ENCODE results near the gene CIC.

DNA sequence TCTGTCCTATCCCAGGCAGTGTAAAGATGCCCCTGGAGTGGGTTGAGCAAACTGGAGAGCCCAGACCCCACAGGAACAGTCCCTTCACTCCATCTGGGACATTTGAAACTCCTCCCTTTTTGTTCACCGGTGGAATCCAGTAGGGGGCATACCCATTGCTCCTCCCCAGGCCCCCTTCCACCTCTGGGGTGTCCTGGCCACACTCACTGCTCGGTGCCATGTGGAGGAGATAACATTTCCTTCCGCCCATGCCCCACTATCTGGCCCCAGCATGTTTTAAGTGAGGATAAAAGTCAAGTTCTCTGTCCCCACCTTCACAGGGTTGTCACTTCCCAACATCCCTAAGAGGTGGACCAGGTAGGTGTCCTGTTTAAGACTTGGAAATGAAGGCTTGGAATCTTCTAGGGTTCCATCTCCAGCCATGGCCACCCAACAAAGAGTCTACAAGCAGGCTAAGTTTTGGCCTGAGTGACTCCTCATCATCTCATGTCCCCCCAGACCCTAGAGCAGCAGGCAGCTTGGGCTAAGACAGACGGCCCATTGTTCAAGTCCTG is 39.7 kb upstream of the CIC start:
- TF ChIP-seq, protein P1, sequence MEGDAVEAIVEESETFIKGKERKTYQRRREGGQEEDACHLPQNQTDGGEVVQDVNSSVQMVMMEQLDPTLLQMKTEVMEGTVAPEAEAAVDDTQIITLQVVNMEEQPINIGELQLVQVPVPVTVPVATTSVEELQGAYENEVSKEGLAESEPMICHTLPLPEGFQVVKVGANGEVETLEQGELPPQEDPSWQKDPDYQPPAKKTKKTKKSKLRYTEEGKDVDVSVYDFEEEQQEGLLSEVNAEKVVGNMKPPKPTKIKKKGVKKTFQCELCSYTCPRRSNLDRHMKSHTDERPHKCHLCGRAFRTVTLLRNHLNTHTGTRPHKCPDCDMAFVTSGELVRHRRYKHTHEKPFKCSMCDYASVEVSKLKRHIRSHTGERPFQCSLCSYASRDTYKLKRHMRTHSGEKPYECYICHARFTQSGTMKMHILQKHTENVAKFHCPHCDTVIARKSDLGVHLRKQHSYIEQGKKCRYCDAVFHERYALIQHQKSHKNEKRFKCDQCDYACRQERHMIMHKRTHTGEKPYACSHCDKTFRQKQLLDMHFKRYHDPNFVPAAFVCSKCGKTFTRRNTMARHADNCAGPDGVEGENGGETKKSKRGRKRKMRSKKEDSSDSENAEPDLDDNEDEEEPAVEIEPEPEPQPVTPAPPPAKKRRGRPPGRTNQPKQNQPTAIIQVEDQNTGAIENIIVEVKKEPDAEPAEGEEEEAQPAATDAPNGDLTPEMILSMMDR (conservative IDR thresholded peaks at IDR 0.05), result no peak
- no peak for TF ChIP-seq EZH2 (IDR thresholded peaks at IDR 0.05; ENCODE audit: low read depth)
